Tibial artery (tissue), 4 donors: Measurements from ENCODE around the gene SDR42E1.

ENCODE experiments used
- DNase-seq, 2 donors: peaks; one replicate each; pipeline ENCODE4 v3.0.0-alpha.2; 2019
- H3K27ac ChIP-seq, 2 donors: fragments of 200-600 bp; sonication (generic) in 1 of 2; 1 replicate in 1 of 2; 2 replicates in 1 of 2; pipeline ENCODE4 v1.5.1; 2018 to 2019; ENCODE audit warnings: mild to moderate bottlenecking in 1 of 2
- H3K27me3 ChIP-seq, 2 donors: fragments of 200-600 bp; sonication (generic) in 1 of 2; one replicate each; pipeline versions ENCODE4 v1.5.1 to v1.6.0; 2016 to 2019
- H3K36me3 ChIP-seq, 3 donors: fragments of 200-600 bp; sonication (generic) in 2 of 3; one replicate each; pipeline ENCODE4 v1.5.1; 2016 to 2019; ENCODE audit warnings: mild to moderate bottlenecking in 2 of 3
- H3K4me1 ChIP-seq, 4 donors: fragments of 200-600 bp; sonication (generic) in 2 of 4; 1 replicate in 3 of 4; 2 replicates in 1 of 4; pipeline ENCODE4 v1.5.1; 2016 to 2019
- H3K4me3 ChIP-seq, 2 donors: fragments of 200-600 bp; sonication (generic) in 1 of 2; 1 replicate in 1 of 2; 2 replicates in 1 of 2; pipeline ENCODE4 v1.5.1; 2018 to 2019; ENCODE audit warnings: mild to moderate bottlenecking in 2 of 2
- H3K9me3 ChIP-seq, 3 donors: fragments of 200-600 bp; sonication (generic) in 1 of 3; one replicate each; pipeline ENCODE4 v1.5.1; 2016 to 2019
- intact Hi-C: fragments of 100-400 bp; cut with DNase I; formaldehyde crosslinking; loops from one replicate; pipeline ENCODE4 v1.15.0; 2023; ENCODE audit warnings: low total_unique reads
- TF ChIP-seq, protein P1 (sequence below), 2 experiments: fragments of 200-600 bp in 1 of 2; fragments of 450-650 bp in 1 of 2; IDR thresholded peaks; one replicate each; pipeline ENCODE4 v1.5.1; 2017 to 2019; ENCODE audit warnings: antibody characterized with exemption in 2 of 2, mild to moderate bottlenecking in 1 of 2, moderate library complexity in 1 of 2

Gene SDR42E1

DNA sequence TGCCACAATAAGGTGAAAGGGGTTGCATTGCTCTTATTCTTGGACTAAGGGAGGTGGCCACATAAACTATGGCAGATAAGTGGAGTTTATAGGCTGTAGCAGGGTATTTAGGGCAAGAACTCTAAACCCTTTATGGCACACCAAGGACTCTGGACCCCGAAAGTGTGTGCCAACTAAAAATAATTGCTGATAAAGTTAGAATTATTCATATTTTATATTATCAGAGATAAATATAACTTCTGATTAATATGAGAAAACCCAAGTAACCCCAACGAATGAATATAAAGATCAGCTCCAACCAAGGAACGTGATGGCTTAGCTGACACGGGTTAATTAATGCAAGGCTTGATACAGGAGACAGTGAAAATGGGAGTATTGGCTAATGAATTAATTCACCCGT is 8.8 kb upstream of the SDR42E1 start:
- peaks cover 0 to 9% (median 0%) of the 10 kb centered on the region in 4 donors for H3K4me1 ChIP-seq

DNA sequence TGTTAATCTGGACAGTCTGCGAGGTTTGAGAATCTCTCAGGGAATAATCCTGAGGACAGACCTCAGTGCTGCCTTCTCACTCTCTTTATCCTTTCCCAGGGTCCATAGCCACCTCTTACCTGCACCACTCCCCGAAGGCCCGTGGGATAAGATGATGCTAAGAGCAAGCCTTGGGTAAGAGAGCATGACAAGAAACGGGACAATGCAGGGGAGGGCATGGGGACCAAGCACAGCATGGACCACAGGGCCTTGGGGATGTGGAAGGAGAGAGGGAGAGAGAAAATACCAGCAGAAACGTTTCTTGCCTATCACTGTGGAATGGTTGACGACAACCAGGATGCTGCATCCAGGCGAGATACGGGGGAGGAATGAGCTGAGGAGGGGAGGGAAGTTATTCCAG is 8.3 kb upstream of the SDR42E1 start:
- no peak overlapping the region for H3K4me3 ChIP-seq
- TF ChIP-seq, protein P1, sequence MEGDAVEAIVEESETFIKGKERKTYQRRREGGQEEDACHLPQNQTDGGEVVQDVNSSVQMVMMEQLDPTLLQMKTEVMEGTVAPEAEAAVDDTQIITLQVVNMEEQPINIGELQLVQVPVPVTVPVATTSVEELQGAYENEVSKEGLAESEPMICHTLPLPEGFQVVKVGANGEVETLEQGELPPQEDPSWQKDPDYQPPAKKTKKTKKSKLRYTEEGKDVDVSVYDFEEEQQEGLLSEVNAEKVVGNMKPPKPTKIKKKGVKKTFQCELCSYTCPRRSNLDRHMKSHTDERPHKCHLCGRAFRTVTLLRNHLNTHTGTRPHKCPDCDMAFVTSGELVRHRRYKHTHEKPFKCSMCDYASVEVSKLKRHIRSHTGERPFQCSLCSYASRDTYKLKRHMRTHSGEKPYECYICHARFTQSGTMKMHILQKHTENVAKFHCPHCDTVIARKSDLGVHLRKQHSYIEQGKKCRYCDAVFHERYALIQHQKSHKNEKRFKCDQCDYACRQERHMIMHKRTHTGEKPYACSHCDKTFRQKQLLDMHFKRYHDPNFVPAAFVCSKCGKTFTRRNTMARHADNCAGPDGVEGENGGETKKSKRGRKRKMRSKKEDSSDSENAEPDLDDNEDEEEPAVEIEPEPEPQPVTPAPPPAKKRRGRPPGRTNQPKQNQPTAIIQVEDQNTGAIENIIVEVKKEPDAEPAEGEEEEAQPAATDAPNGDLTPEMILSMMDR (IDR thresholded peaks at IDR 0.05): no peak
- peaks cover 0 to 8% (median 0%) of the 10 kb centered on the region in 3 donors for H3K9me3 ChIP-seq
- intact Hi-C loops: no loop called here
- DNase-seq: no peak
- H3K27ac ChIP-seq: no peak overlapping the region
- H3K27me3 ChIP-seq: no peaks in the 10 kb centered on the region
- peaks cover 0 to 9% (median 0%) of the 10 kb centered on the region in 4 donors for H3K4me1 ChIP-seq
- no peaks in the 10 kb centered on the region for H3K36me3 ChIP-seq

More for the DNA sequence above, 8.8 kb upstream of the SDR42E1 start:
- TF ChIP-seq, protein P1 (IDR thresholded peaks at IDR 0.05): no peak
- Histone ChIP-seq H3K27ac (no peak overlapping the region), H3K27me3 (peaks cover 0 to 2% of the 10 kb centered on the region in 2 donors), H3K36me3 (no peaks in the 10 kb centered on the region), H3K9me3 (peaks cover 0 to 2% (median 0%) of the 10 kb centered on the region in 3 donors), H3K4me3 (no peak overlapping the region)
- intact Hi-C loops: no loop called here
- no peak for DNase-seq

DNA sequence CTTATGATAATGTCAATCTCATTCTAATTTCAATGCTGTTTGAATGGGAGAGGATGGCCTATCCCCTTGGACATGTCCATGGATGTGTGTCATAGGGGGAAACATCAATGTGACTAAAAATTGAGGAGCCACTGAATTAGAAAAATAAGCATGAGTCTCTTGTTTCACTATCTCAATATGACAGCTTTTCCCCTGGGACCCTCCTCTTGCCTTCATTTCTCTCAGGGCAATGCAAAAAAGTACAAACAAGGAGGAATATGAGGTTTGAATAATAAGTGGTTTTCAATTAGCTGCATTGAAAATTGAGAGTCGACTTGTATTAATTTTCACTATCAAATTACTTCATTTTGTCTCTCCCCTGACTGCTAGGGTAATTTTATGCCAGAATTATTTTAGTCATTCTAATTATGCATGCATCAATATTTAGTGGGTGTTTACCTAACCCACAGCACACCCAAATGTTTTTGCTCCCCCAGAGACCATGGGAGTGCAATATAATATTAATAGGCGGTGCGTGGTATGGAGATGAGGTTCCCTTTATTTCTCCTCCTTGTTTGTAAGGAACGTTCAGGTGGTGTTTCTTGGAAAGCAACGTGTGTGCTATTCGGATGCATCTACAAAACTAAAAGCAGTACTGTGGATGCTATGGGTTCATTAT is 6.8 kb upstream of the SDR42E1 start:
- H3K9me3 ChIP-seq: peaks cover 0 to 9% (median 0%) of the 10 kb centered on the region in 3 donors
- intact Hi-C loops: no loop called here
- no peaks in the 10 kb centered on the region for H3K27me3 ChIP-seq
- H3K27ac ChIP-seq: no peak overlapping the region
- DNase-seq: no peak
- no peaks in the 10 kb centered on the region for H3K36me3 ChIP-seq
- peaks cover 0 to 9% (median 0%) of the 10 kb centered on the region in 4 donors for H3K4me1 ChIP-seq
- TF ChIP-seq, protein P1 (IDR thresholded peaks at IDR 0.05): no peak
- H3K4me3 ChIP-seq: no peak overlapping the region

DNA sequence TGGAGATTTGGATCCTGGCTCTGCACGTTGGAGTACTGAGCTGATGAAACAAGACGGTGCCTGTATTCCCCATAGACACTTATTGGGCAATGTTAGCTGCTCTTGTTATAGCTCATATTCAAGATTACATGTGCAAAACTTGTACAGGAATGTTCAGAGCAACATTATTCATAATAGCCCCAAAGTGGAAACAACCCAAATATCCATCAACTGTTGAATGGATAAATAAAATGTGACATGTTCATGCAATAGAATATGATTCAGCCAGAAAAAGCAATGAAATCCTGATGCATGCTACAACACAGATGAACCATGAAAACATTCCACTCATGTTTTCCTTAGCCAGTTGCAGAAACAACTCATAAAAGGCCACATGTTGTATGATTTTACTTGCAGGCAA is 5.7 kb upstream of the SDR42E1 start:
- Histone ChIP-seq H3K4me1 (peaks cover 0 to 9% (median 0%) of the 10 kb centered on the region in 4 donors), H3K27ac (no peak overlapping the region), H3K36me3 (no peaks in the 10 kb centered on the region), H3K9me3 (peaks cover 0 to 9% (median 0%) of the 10 kb centered on the region in 3 donors), H3K4me3 (no peak overlapping the region), H3K27me3 (no peaks in the 10 kb centered on the region)
- DNase-seq: no peak
- TF ChIP-seq, protein P1 (IDR thresholded peaks at IDR 0.05): no peak
- intact Hi-C loops: no loop called here

DNA sequence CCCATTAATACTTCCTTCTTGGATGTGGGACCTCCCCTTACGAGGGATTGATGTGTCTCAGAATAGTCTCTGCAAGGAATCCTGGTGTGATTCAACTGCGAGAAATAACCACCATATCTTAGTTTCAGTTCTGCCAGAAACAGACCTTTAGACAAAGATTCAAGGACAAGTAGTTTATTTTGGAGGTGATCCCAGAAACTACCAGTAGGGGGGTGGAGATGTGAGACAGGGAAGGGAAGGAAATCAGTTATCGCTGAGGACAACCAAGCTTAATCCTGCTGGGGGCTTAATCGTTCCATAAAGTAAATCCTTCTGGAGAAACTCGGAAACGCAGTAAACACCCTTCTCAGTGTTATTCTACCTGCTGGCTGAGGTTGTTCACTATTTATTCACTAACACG is 5.0 kb upstream of the SDR42E1 start:
- no peak for DNase-seq
- H3K27me3 ChIP-seq: peaks cover 0 to 4% of the 10 kb centered on the region in 2 donors
- intact Hi-C loops: no loop called here
- H3K27ac ChIP-seq: no peak overlapping the region
- peaks cover 0 to 9% (median 0%) of the 10 kb centered on the region in 3 donors for H3K9me3 ChIP-seq
- no peak overlapping the region for H3K4me3 ChIP-seq
- peaks cover 0 to 9% (median 0%) of the 10 kb centered on the region in 4 donors for H3K4me1 ChIP-seq
- TF ChIP-seq, protein P1 (IDR thresholded peaks at IDR 0.05): no peak
- H3K36me3 ChIP-seq: no peaks in the 10 kb centered on the region
